ENCODE data around the gene ZNF362. TPM values are rescaled to one million over a fixed set of nuclear protein-coding genes. Genes with fewer than 3 reads are reported as not detected.
"Not testable (repeated sequence)": the region's sequence is repeated elsewhere in the genome, so short reads cannot be mapped to it uniquely, and the experiment has no call there.

ZNF362 gene, protein sequence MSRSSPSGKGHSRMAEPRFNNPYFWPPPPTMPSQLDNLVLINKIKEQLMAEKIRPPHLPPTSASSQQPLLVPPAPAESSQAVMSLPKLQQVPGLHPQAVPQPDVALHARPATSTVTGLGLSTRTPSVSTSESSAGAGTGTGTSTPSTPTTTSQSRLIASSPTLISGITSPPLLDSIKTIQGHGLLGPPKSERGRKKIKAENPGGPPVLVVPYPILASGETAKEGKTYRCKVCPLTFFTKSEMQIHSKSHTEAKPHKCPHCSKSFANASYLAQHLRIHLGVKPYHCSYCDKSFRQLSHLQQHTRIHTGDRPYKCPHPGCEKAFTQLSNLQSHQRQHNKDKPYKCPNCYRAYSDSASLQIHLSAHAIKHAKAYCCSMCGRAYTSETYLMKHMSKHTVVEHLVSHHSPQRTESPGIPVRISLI
- total RNA-seq (2014; rRNA removed; shearing (Covaris generic)), result 3.5 and 10.5 TPM in 2 replicates

DNA sequence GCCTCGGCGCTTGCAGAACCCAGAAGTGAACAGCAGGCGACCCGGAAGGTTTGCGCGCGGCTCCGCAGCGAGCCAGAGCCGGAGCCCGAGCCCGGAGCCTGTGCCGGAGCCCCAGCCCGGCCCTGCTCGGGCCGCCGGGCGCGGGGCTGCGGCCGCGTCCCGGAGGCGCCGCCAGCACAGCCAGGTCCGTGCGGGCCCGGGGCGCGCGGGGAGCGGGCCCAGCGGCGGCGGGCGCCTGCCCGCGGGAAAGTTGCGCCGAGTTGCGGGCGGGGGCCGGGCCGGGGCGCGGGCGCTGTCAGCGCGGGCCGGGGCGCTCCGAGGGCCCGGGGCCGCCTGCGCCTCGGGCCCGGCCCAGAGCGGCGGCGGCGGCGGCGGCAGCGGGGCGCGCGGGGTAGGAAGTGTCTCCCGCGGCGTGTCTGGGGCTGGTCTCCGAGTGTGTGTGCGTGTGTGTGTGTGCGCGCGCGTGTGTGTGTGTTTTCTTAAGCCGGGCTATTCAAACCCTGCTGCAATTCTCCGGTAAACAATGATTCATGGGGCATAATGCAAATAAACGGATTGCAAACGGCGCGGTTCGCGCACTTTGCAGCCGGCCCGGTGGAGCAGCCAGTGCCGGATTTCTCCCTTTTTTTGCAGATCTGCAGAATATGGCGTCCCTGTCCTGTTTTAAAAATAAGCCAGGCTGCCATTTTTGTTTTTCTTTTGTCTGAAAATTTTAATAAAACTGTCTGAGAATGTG, at the start of gene ZNF362:
ZNF362 (plus strand) TSS at position 22 of the 736 bp plus-strand sequence. CDS start 14,083 bp downstream, outside the sequence.
- peak; percentile 2 for DNase-seq (ENCODE audit: low spot score)

DNA sequence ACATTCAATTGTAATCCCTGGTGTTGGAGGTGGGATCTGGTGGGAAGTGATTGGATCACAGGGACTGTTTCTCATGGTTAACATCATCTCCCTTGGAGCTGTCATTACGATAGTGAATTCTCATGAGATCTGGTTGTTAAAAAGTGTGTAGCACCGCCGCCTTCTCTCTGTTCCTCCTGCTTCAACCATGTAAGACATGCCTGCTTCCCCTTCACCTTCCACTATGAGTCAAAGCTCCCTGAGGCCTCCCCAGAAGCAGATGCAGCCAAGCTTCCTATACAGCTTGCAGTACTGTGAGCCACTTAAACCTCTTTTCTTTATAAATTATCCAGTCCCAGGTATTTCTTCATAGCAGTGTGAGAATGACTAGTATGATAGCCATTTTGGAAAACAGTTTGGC, 44.3 kb upstream of the ZNF362 start:
- no peak for DNase-seq (ENCODE audit: low spot score)

DNA sequence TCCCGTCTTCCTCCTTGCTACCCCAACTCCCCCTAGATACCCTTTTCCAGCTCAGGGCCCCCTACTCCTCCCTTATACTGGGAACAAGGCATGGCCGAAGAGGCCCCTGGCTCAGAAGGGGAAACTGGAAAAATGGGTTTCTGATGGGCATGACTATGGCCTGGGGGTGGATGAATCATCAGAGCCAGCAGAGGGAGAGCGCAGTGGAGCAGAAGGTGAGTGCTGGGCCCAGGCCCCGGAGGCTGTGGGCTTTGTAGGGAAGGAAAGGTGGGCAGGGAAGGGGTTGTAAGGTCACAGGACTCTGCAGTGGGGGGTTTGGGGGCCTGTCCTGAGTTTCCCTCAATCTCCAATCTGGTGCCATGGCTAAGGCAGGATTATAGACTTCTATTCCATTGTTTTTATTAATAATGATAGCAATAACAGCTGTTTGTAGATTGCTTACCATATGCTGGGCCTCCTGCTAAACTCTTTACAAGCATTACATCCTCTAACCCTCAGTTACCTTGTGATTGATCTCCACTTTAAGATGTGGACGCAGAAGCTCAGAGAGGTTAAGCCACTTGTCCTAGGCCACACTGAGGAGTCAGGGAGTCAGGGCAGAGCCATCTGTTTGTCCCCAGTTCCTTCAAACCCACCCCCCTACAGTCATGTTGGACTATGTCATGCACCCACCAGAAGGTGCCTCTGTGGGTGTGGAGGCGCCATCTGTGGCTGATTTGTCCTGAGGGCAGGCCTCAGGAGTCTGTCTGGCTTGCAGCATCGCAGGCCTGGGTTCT, 36.2 kb upstream of the ZNF362 start:
- no peak for DNase-seq (ENCODE audit: low spot score)

DNA sequence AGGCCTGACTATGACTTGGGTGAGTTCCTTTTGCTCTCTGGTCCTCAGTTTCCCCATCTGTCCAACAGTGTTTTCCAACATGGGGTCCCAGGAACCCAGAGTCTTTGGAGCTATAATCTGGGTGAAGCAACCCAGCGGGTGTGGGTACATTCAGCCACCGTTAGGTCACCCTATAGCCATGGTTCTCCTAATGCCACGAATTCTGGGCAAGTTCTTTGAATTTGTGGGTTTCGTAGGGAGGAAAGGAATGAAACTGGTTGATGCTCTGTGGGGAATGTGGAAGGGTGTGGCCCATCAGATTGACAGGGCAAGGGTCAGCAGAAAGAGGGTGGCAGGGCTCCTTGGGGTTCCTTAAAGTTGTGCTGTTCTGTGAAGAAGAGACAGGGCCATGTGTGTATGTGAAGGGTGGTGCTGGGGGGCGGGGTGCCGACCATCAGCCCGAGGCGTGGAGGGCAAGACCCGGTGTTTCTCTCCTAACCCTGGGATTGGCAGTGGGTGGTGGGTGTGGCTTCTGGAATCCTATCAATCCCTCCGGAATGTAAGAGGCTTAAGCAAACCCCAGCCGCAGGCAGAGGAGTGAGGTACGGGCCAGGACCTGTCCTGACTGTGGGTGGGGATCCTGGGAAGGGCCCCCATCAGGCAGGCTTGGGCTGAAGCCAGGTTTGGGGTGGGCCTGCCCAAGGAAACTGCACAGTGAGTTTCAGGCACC, 35.5 kb upstream of the ZNF362 start:
- DNase-seq (ENCODE audit: low spot score), result no peak

DNA sequence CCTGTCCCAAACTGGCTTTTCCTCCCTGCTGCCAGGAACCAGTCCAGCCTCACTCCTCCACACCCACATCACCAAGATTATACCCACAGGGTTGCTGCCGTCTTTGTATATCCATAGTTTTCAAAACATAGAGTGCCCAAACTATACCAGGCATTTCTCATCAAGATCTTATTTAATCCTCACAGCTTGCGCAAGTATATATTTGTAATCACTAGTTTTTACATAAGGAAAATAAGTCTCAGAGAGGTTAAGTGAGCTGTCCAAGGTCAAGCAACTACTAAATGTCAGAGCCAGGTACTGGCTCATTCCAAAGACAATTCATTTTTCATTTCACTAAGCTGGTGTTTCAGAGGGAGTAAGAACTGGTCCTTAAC, 34.9 kb upstream of the ZNF362 start:
- DNase-seq (ENCODE audit: low spot score), result no peak

DNA sequence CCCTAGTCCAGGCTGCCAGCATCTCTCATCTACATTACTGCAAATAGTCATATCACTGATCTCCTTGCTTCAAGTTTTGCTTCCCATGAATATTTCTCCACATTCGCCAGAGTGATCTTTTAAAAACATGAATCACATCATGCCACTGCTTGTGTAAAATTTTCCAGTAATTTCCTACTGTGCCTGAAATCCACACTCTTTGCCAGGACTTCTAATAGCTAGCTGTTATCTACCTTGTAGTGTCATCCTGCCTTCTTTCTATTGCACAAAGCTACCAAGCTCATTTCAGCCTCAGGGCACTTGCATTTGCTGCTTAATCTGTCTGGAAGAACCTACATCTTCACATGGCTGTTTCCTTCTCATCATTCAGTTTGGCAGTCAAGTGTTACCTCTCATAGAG, 33.9 kb upstream of the ZNF362 start:
- DNase-seq (ENCODE audit: low spot score), result no peak

DNA sequence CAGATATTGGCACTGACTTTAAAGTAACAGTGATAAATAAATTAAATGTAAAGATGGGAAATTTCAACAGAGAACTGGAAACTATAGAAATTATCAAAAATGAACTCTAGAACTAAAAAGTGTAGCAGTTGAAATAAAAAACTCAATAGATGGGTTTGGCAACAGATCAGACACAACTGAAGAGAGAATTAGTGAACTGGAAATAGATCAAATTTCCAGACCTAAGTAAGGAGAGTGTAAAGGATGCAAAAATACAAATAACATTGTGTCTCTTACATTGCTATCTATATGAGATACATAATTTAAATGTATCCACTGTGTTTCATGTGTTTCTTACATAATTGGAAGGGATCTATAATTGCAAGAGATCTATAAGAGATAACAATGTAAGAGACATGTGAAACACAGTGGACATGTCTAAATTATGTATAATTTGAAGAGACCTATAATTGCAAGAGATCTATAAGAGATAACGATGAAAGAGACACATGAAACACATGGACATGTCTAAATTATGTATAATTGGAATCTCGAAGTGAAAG, 32.1 kb upstream of the ZNF362 start:
- no peak for DNase-seq (ENCODE audit: low spot score)

DNA sequence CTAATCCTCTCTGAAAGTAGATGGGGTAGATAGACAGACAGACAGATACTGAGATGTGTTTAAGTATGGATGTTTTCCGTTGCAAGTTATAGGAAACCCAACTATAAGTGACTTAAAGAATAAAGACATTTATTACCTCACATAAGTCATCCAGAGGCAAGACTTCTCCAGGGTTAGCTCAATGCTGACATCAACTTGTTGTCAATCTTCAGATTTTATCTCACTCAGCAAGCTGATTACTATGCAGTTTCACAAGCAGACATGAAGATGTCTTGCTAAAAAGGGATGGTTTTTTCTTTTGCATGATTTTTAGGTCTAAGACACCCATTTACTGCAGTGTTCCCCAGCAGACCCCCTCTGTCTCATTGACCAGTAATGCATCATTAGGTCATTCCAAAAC, 30.7 kb upstream of the ZNF362 start:
- DNase-seq (ENCODE audit: low spot score), result no peak

DNA sequence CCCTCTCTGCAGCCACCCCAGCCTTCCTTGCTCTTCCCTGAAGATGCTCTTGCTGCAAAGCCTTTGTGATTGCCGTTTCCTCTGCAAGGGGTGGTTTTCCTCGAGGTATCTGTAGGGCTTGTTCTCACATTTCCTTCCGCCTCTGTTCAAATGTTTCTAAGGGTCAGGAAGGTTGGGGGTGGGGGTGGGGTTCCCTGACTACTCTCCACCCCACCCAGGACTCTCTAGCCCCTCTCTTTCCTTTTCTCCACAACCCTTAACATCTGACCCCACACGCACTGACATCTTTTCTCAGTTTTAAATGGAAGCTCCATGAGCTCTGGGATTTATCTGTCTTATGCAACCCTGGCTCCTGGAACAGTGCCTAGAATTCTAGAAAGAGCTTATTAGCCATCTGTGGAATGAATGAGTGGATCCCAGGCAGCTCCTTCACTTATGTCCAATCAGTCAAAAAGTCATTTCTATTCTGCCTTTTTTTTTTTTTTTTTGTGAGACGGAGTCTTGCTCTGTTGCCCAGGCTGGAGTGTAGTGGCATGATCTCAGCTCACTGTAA, 27.3 kb upstream of the ZNF362 start:
- DNase-seq (ENCODE audit: low spot score), result no peak

DNA sequence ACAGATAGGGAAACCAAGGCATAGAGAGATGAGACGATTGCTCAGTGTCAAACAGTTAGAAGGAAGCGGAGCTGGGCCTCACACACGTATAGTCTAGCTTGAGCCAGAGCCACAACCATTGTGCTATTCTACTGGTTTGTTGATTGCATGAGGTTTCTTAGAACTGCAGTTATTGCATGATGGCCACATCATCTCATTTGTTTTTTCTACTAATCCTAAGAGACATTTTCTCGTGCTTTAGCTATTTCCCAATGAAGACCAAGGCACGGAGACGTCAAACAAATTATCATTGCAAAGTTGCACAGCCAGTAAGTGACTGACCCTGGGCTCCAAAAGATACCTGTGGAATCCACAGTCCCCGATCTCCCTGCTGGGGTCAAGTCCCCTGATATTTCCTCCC, 25.1 kb upstream of the ZNF362 start:
- no peak for DNase-seq (ENCODE audit: low spot score)

DNA sequence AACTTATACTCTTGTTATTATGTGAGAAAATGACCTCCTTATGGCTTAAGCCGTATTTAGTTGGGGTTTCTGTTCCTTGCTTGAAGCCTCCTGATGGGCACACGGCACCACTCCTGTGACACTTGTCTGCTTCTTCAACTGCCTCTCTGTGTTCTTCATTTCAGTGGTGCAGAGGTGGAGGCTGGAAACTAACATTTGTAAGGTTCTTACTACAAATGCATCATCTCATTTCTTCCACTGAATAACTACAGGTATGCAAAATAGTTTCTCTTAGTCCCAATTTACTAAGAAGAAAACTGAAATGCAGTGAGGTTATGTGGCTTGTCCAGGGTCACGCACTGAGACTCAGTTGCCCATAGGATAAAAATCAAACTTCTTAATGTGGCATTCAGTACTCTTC, 23.6 kb upstream of the ZNF362 start:
- DNase-seq (ENCODE audit: low spot score), result no peak

DNA sequence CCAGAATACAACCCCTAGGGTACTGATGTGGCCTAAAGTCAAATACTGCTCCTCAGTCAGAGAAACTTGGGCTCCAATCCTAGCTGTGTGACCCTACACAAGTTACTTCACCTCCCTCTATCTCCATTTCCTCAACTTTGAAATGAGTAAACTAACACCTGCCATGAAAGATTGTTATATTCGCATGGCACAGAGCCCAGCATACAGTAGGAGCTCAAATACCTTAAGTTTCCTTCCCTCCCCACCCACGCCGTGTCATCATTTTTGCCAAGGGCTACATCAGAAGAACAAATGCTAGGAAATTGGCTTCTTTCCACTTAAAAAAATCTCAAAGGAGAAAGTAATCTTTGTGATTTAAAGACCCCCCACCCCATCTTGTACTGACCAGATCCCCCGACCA, 22.2 kb upstream of the ZNF362 start:
- no peak for DNase-seq (ENCODE audit: low spot score)

DNA sequence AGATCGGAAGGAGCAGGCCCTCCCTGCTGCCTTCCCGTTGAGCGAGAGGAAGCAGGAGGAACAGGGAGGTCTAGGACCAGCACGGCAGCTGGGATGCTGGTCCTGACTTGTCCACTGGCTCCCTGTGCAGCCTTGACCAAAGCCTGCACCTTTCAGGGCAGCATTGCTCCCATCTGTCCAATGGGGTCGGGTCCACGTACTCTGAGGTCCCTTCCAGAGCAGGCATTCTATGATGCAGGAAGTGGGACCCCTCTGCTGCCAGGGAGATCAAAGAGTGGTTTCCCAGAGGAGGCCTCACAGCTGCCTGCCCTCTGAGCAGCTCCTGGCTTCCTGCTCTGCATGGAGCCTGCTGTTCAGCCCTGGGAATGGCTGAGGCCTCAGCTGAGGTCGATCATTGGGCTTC, 21.7 kb upstream of the ZNF362 start:
- no peak for DNase-seq (ENCODE audit: low spot score)

DNA sequence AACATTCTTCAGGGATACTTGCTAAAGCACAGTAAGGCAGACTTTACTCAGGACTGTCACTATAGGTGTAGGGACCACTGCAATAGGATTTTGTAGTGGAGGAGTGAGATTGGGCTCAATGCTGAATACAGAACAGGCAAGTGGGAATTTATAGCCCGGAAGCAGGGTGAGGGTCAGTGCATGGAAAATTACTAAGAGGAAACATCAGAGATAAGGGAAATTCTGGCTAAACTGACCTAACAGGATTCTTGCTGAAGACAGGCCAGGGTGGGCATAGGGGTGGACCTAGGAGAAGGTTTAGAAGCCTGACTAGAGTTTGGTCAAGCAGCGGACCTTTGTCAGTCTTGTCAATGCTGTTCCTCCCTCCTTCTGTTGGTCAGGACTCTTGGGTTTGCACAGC, 20.8 kb upstream of the ZNF362 start:
- DNase-seq (ENCODE audit: low spot score), result no peak

DNA sequence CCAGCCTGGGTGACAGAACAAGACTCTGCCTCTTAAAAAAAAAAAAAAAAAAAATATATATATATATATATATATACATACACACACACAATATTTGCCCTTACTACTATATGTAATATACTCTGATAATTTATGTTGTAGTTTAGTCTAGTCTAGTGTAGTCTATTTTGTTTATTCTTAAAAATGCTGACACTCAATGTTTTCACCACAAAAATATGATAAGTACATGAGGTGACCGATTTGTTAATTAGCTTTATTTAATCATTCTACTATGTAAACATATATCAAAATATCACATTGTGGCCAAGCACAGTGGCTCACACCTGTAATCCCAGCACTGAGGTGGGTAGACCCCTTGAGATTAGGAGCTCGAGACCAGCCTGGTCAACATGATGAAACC, 19.8 kb upstream of the ZNF362 start:
- no peak for DNase-seq (ENCODE audit: low spot score)

DNA sequence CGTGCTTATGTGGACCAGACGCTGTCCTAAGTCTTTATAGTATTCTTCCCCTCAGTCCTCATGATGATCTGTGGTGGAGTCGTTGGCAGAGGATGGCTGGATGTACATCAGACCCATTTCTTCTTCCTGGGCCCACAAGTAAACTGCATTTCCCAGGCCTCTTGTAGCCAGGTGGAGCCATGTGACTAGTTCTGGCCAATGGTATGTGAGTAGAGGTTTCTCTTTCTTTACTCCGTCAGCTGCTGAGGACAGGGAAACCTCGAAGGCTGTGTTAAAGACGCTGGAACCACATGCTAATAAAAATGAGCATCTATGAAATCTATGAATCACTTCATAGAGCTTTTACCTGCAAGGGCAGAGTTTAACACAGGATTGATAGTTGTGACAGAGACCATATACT, 18.7 kb upstream of the ZNF362 start:
- DNase-seq (ENCODE audit: low spot score), result no peak

DNA sequence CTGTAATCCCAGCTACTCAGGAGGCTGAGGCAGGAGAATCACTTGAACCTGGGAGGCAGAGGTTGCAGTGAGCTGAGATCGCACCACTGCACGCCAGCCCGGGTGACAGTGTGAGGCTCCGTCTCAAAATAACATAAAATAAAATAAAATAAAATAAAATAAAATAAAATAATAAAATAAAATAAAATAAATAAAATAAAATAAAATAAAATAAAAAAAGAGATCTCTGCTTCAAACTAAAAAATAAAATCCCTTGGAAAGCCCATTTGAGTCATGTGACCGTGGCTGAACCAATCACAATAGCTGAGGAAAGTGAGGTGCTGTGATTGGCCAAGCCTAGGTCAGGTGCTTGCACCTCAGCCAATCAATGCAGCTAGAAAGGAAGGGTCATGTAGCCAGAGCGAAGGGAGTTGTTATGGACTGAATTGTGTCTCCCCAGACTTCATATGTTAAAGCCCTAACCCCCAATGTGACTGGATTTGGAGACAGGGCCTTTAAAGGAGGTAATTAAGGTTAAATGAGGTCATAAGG, 18.0 kb upstream of the ZNF362 start:
- not testable (repeated sequence) for DNase-seq (ENCODE audit: low spot score)

DNA sequence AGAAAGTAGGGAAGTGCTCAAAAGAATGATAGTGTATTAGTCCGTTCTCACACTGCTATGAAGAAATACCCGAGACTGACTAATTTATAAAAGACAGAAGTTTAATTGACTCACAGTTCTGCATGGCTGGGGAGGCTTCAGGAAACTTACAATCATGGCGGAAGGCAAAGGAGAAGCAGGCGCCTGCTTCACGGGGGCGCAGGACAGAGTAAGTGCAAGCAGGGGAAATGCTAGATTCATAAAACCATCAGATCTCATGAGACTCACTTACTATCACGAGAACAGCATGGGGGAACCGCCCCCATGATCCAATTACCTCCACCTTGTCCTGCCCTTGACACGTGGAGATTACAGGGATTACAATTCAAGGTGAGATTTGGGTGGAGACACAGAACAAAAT, 16.9 kb upstream of the ZNF362 start:
- DNase-seq (ENCODE audit: low spot score), result not testable (repeated sequence)

DNA sequence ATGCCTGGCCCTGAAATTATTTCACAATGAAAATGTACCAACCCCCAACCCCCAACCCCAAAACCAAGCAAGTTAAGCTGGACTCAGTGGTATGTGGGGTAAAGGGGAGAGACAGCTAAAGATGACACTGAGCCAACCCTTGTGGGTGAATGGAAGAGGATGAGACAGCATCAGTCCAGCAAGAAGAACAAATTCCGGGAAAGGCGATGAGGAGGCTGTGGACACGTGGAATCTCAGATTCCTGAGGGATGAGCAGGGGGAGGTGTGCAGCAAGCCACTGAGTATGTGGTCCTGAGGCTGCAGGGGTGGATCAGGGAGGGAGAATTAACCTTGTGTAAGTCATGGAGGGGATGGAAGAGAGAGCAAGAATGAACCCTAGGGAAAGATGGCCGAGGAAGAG, 14.4 kb upstream of the ZNF362 start:
- DNase-seq (ENCODE audit: low spot score), result no peak

DNA sequence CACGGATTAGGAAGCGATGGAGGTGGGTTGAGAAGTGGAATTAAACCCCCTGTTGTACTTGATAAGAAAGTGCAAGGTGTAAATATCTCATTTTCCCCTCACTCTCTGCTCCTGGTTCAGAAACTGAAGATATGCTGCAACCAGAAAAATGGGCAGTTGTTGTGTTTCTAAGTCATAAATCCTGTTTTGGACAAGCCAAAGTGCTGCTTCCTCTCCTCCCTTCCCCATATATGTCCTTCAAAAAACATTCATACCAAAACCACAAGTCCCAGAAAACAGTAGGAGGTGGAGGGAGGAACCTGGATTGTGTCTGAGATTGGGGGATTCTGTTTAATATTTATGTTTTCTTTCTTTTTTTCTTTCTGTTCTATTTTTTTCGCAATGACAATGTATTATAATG, 13.6 kb upstream of the ZNF362 start:
- no peak for DNase-seq (ENCODE audit: low spot score)

Measured in A172 (cell line).